Activated CD8-positive, alpha-beta memory T cell treated with anti-CD3 and anti-CD28 coated beads, Interleukin-2, amount 10 ng/mL, durations not matched to agents 7 days and 5 days (primary cell): ENCODE data around the gene EIF4A2. TPM values are rescaled to one million over a fixed set of nuclear protein-coding genes. Genes with fewer than 3 reads are reported as not detected.
A peak's percentile ranks its signal among the peaks of the same experiment; 100 is the strongest.

ENCODE experiments used
- ATAC-seq: fragments of 150-1000 bp; cut with Tn5 transposase; one replicate; pipeline ENCODE4 v1.10.0; 2021; ENCODE audit warnings: moderate library complexity
- CTCF ChIA-PET: fragments of 350-600 bp; sonication (Branson Sonifier 250); formaldehyde crosslinking; loops from one replicate; lab custom pipeline; 2021; ENCODE audit warnings: antibody characterized with exemption; lab: Charles Lee
- DNase-seq: peaks from one replicate; pipeline ENCODE4 v3.0.0-alpha.2; 2020
- H3K27ac Mint-ChIP-seq: one replicate; pipeline ENCODE4 v1.8.0; 2021; ENCODE audit warnings: mild to moderate bottlenecking, mixed read lengths
- H3K27me3 Mint-ChIP-seq: one replicate; pipeline ENCODE4 v1.8.0; 2021; ENCODE audit warnings: mixed read lengths
- H3K36me3 Mint-ChIP-seq: one replicate; pipeline ENCODE4 v1.8.0; 2021; ENCODE audit warnings: mild to moderate bottlenecking, mixed read lengths
- H3K4me1 Mint-ChIP-seq: one replicate; pipeline ENCODE4 v1.8.0; 2021; ENCODE audit warnings: mixed read lengths
- H3K4me3 Mint-ChIP-seq: one replicate; pipeline ENCODE4 v1.8.0; 2021; ENCODE audit warnings: mild to moderate bottlenecking, moderate library complexity, mixed read lengths
- H3K9me3 Mint-ChIP-seq: one replicate; pipeline ENCODE4 v1.8.0; 2022; ENCODE audit warnings: low read depth, mixed read lengths
- microRNA-seq: library from miRNA; unstranded; fragments of <30 nt; microRNA quantifications from one replicate; pipeline ENCODE4 v1.2.0, GENCODE V29; 2022
- total RNA-seq, 2 experiments: library from RNA; stranded (reverse); gene quantifications; one replicate each; pipeline ENCODE4 v1.2.3, GENCODE V29; 2021

The EIF4A2 gene
- total RNA-seq, 2 experiments from 2014 or later, result 374 to 441 TPM

GRCh38 chr3:186826976-186827857, 43.8 kb downstream of the EIF4A2 start:
- Mint-ChIP-seq H3K27ac (peak overlapping the region; percentile 54), H3K9me3 (no peaks in the 10 kb centered on the region), H3K4me3 (peak overlapping the region; percentile 72), H3K36me3 (no peaks in the 10 kb centered on the region), H3K4me1 (peaks cover 28% of the 10 kb centered on the region), H3K27me3 (peaks cover 44% of the 10 kb centered on the region)
- CTCF ChIA-PET, result interaction anchor here (0.6 to 3.7 kb wide), 16 partner anchors 20 to 338 kb away, joined by 3 to 16 read pairs (median 4); partner anchors contain the start of genes RPL39L and ST6GAL1
- peak; percentile 89 for DNase-seq
- peak; percentile 96 for ATAC-seq

DNA sequence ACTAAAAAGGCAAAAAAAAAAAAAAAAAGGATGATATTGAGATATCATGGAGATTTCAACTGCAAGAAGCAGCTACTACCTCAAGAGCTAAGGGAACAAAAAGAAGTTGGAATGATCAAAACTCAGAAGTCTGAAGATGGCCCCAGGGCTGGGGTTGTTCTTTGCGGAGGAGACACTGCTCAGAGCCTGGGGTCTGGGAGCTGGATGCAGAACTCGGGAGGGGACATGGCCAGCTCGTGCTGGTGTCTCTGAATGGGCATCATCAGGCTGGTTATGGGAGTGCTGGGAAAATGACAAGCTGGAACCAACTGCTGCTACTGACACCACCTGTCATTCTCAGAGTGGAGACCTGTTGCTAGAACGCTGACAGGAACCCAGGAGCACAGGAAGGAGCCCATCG, 45.0 kb downstream of the EIF4A2 start:
- H3K27ac Mint-ChIP-seq, result no peak overlapping the region
- peaks cover 28% of the 10 kb centered on the region for H3K4me1 Mint-ChIP-seq
- CTCF ChIA-PET, result interaction anchor here (1.3 to 3.7 kb wide), 7 partner anchors 21 to 337 kb away, joined by 4 to 16 read pairs (median 10); partner anchors contain the start of gene RPL39L
- DNase-seq (no peak), ATAC-seq (no peak)
- no peaks in the 10 kb centered on the region for H3K9me3 Mint-ChIP-seq
- no peak overlapping the region for H3K4me3 Mint-ChIP-seq
- H3K27me3 Mint-ChIP-seq, result peaks cover 55% of the 10 kb centered on the region
- no peaks in the 10 kb centered on the region for H3K36me3 Mint-ChIP-seq

GRCh38 chr3:186831798-186832197, 48.4 kb downstream of the EIF4A2 start:
- no peak for DNase-seq
- Mint-ChIP-seq H3K36me3 (no peaks in the 10 kb centered on the region), H3K4me3 (no peak overlapping the region), H3K27me3 (peaks cover 70% of the 10 kb centered on the region), H3K4me1 (peaks cover 5% of the 10 kb centered on the region), H3K27ac (no peak overlapping the region), H3K9me3 (no peaks in the 10 kb centered on the region)
- CTCF ChIA-PET, result no interaction called here
- no peak for ATAC-seq

- no peaks in the 10 kb centered on the region for H3K9me3 Mint-ChIP-seq
Observed at GRCh38 chr3:186832276-186832675, 48.9 kb downstream of the EIF4A2 start.

More at GRCh38 chr3:186832276-186832675, 48.9 kb downstream of the EIF4A2 start:
- CTCF ChIA-PET, result no interaction called here
- H3K4me3 Mint-ChIP-seq, result no peak overlapping the region
- DNase-seq (no peak), ATAC-seq (no peak)
- no peaks in the 10 kb centered on the region for H3K36me3 Mint-ChIP-seq
- H3K27me3 Mint-ChIP-seq, result peaks cover 70% of the 10 kb centered on the region
- no peak overlapping the region for H3K27ac Mint-ChIP-seq
- H3K4me1 Mint-ChIP-seq, result peaks cover 5% of the 10 kb centered on the region

Small RNAs within 50 kb of the gene (microRNA-seq; reads per million reads assigned to microRNA genes)
- gene MIR1248, result 60.0 reads per million, percentile 59 among the genes with 10 or more reads in this experiment

Other genes with a start within 250 kb of the EIF4A2 start
- gene CRYGS, start 239.2 kb upstream of the EIF4A2 start, total RNA-seq, result 1 to 10 TPM; 3.8 to 4.7 TPM
- 10 to 100 TPM; 16.6 to 17.5 TPM for gene TBCCD1, start 216.2 kb upstream of the EIF4A2 start, total RNA-seq
- gene DNAJB11, start 212.9 kb upstream of the EIF4A2 start, total RNA-seq, result 10 to 100 TPM; 48.6 to 61.3 TPM
- gene AHSG, start 170.5 kb upstream of the EIF4A2 start, total RNA-seq, result not detected
- not detected for gene FETUB, start 143.2 kb upstream of the EIF4A2 start, total RNA-seq
- gene HRG, start 117.6 kb upstream of the EIF4A2 start, total RNA-seq, result not detected
- not detected for gene KNG1, start 66.2 kb upstream of the EIF4A2 start, total RNA-seq
- gene RFC4, start 22.9 kb downstream of the EIF4A2 start, total RNA-seq, result 100 to 1,000 TPM; 111 to 114 TPM
- not detected for gene ADIPOQ, start 59.1 kb downstream of the EIF4A2 start, total RNA-seq
- 100 to 1,000 TPM in 1 of 2 experiments, 10 to 100 TPM in 1; 77.9 to 102 TPM for gene ST6GAL1, start 146.9 kb downstream of the EIF4A2 start, total RNA-seq